ENCODE results near the gene MYH9.
"Not testable (repeated sequence)": the region's sequence is repeated elsewhere in the genome, so short reads cannot be mapped to it uniquely, and the experiment has no call there.

MYH9 gene

DNA sequence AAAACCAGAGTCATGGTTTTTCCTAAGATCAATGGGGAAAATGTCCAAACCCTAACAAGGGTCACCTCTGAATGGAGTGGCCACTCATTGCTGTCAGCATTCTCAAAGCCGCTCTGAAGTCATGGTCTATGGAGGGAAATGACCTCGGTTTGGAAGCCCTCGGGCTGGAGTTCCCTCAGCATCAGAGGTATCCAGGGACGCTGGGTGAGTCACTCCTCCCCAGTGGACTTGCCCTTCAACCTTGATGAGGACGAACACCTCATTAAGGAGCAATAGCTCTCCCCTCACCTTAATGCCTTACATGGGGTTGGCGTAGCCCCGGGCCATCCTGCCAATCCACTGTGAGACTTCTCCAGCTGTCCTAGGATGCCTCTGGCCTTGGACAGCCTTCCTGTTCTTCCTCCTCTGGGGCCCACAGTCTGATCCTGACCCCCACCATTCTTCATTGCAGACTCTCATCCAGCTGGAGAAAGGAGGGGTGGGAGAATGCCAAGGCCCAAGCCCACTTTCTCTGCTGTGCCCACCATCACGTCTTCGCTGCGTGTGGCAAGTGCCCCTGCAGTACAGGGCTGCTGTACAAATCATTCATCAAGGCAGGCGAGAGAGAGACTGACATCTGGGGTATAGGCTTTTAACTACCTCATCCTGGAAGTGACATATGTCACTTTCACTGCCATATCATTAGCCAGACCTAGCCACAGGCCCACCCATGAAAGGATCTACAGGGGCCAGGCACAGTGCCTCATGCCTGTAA lies 25.4 kb upstream of the MYH9 start:
- peak; percentile 26 for DNase-seq

DNA sequence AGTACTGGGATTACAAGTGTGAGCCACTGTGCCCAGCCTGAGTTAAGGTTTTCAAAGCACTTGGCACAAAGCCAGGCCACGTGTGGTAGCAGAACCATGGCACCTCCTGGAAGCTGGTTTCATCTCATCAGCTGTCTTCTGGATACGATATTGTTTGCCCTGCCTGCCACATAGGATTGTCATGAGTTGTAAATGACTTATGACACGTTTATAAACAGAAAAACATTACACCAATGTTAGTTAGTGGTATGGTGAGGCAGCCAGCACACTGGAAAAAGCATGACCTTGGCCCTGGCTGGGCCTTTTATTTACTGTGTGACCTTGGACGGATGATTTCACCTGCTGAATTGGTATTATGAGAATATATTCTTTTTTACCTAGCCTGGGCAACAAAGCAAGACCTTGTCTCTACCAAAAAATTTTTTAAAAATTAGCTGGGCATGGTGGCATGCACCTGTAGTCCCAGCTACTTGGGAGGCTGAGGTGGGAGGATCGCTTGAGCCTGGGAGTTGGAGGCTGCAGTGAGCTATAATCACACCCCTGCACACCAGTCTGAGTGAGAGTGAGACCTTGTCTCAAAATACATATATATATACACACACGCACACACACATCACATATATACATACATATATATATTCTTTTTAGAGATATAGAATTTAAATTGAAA lies 24.0 kb upstream of the MYH9 start:
- no peak for DNase-seq

DNA sequence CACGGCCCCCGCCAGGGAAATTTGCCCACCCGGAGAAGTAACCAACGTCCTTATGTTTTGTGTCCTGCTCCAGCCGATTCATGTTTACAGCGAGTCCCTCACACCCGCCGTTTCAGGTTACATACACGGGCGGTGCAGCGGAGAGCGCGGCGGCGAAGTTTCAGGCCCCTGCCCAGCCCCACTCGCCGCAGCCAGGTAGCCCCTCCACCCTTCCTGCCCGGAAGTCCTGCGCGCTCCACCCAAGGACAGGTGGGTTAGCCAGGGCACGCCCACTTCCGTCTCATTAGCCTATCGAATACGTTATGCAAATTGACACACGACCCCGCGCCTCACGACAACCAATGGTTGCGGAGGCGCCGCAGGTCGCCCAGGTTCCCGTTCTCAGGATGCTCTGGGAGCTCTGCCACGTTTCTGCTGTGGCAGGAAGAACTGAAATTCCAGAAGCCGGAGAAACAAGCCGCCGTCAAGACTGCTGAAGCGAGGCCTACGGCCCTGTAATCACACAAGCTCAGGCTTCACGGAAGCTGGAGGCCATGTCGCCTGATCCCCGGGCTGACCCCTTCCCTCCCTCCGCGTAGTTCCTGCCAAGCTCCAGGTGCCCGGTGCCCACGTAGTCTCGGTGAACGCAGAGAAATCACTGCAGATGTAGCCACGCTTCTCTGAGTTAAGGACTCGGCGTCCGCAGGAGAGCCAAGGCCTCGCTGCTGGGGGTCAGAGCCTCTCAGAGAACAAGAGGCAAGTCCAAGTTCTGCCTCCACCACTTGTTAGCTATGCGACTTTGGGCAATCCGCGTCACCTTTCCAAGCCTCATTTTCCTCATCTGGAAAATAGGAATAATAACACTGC lies 22.4 kb upstream of the MYH9 start:
- DNase-seq = peak; percentile 50

DNA sequence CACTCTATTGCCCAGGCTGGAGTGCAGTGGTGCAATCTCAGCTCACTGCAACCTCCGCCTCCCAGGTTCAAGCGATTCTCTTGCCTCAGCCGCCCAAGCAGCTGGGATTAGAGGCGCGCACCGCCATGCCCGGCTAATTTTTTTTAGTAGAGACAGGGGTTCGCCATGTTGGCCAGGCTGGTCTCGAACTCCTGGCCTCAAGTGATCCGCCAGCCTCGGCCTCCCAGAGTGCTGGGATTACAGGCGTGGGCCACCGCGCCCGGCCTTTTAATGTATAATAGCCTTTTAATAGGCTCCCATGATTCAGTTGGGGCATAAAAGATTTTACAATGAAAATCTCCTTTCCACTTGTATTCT lies 21.8 kb upstream of the MYH9 start:
- not testable (repeated sequence) for DNase-seq

DNA sequence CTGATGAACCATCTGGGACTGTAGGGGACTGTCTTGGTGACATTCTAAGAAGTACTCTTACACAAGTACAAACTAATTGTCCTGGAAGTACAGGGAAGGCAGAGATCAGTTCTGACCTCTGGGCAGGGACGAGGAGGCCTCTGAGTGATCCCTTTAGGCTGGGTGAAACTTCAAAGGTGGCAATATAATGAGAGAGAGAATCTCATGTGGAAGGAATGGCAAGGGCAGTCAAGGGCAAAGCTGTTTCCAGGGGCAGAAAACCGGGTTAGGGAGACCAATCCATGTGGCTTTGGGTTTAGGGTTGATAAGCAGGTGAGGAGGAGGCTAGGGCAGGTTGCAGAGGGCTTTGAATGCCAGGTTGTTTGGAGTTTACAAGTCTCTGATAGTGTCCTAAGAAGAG lies 21.3 kb upstream of the MYH9 start:
- DNase-seq = no peak

DNA sequence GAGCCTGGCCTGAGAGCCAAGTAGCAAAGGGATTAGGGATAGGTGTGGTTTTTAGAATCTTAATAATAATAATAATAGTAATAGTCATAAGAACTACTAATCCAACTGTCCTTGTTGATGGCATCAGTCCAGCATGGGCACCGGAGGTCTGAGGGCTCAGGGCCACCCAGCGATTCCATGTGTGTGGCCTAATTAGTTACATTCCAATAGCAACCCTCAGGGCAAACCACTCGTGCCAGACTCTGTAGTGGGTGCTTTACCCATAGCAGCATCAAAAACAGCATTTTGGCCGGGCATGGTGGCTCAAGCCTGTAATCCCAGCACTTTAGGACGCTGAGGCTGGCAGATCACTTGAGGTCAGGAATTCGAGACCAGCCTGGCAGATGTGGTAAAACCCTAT lies 19.0 kb upstream of the MYH9 start:
- no peak for DNase-seq

DNA sequence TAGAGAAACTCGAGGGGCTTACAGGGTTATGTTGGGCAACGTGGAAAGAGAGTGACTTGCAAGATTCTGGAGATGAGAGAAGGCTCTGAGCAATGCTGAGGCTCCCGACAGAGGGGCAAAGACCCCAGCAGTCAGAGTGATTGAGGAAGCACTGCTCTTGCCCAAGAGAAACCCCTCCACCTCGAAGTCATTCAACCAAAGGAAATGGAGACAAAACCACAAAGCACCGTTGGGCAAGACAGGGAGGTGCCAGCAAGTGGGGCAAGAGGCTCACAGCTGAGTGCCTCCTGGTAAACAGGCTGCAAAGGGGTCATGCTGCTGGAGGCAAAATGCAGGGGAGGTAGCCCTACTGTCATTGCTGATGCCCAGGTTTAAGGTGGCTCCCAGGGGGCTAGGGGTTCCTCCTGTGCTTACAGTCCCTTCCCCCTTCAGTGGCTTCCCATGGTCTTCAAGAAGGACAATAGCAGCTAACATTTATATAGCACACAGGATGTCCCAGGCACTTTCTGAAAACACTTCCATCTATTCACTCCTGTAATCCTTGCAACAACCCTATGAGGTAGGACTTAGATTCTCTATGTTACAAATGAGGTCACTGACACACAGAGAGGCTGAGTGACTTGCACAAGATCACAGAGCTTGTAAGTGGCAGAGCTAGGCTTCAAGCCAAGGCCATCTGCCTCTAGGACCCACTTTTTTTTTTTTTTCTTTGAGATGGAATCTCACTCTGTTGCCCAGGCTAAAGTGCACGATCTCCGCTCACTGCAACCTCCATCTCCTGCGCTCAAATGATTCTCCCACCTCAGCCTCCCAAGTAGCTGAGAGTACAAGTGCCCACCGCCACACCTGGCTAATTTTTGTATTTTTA lies 18.1 kb upstream of the MYH9 start:
- DNase-seq = no peak

DNA sequence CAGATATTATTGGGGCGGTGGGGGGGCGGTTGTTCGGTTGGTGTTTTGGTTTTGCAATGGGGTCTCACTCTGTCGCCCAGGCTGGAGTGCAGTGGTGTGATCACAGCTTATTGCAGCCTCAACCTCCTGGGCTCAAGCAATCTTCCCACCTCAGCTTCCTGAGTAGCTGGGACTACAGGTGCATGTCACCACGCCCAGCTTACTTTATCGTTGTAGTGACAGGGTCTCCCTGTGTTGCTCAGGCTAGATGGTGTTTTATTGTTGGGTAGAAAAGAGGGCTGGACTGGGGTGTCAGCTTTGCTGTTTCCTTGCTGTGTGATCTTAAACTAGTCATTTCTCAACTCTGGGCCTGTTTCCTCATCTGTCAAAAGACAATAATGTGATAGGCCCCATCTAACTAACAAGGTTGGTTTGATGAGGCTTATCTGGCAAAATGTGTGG lies 17.5 kb upstream of the MYH9 start:
- DNase-seq = no peak

DNA sequence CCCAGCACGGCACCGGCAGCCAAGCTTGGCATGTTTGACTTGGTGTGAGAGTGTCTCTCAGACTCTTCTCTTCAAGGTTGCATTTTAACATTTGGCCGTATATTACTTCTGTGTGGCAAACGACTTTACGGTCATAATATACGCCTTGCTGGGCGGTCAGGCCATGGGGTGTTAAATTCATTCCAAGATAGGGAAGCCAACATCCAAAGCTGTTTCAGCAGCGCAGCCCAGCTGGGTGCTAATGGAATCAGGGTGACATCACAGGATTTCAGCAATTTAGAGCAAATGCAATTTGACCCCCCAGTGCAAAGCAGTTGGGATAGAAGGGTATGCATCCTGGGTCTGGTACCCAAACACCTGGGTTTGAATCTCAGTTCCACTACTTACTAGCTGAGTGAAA lies 16.7 kb upstream of the MYH9 start:
- DNase-seq = no peak

DNA sequence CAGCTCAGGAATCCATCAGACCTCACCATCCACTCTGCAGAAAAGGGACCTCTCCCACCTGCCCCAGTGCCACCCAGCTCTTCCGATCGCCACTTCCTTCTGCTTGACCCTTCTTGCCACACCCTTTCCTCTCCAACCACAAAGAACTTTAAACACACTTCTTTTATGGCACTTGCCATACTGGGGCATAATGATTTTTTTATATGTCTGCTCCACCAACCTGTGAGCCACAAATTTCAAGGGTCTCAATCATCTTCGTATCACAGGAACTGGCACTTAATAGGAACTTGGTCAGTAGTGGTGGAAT lies 11.7 kb upstream of the MYH9 start:
- DNase-seq = no peak

DNA sequence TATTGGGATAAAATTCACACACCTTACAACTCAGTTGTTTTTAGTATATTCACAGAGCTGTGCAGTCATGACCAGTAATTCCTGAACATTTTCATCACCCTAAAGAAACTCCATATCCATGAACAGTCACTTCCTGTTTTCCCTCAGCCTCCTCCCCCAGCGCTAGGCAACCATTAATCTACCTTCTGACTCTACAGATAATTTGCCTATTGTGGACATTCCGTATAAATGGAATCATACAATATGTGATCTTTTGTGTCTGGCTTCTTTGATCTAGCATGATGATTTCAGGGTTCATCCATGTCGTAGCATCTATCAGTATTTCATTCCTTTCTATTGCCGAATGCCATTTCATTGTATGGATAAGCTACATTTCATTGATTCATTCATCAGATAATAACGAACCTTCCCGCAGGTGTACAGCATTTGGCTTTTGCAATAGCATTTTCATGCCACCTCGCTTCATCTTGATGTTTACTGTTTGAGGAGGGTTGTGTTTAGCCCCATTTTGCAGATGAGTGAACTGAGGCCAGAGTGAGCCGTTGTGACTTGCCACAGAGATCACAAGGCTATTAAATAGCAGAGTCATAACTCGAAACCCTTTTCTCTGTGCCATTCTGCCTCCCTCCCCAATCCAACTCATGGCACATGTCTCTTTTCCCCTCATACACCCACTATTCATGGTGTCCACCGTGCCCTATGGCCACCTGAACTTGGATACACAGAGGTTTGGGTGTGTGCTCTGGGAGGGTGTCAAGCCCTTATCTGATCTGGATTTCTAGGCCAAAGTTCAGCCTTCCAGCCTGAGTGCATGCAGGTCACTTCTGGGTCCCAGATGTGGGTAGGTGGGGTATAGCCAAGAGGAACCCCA lies 11.1 kb upstream of the MYH9 start:
- no peak for DNase-seq

DNA sequence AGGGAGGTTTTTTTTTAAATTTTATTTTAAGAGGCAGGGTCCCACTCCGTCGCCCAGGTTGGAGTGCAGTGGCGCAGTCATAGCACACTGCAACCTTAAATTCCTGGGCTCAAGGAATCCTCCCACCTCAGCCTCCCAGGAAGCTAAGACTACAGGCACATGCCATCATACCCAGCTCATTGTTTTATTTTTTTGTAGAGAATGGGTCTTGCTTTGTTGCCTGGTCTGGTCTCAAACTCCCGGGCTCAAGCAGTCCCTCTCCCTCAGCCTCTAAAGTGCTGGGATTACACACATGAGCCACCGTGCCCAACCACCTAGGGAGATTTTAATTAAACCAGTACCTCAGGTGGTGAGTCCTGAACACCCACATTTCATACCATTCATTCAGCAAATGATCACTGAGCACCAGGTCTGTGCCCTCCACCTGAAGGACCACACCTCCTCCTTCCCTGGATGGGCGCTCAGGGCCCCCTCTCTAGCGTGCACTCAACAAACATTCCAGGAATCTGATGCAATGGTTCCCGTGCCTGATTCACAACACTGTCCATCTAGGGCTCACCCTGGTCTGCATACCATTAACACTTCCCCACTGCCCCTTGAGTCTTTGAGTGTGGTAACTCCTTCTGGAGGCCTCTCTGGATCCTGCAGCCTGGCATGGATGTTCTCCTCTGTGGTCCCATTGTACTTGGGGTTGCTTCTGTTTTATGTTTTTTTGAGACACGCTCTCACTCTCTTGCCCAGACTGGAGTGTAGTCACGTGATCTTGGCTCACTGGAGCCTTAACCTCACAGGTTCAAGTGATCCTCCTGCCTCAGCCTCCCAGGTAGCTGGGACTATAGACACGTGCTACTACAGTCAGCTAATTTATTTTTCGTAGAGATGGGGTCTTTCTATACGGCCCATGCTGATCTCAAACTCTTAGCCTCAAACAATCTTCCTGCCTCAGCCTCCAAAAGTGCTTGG lies 9.6 kb upstream of the MYH9 start:
- no peak for DNase-seq

DNA sequence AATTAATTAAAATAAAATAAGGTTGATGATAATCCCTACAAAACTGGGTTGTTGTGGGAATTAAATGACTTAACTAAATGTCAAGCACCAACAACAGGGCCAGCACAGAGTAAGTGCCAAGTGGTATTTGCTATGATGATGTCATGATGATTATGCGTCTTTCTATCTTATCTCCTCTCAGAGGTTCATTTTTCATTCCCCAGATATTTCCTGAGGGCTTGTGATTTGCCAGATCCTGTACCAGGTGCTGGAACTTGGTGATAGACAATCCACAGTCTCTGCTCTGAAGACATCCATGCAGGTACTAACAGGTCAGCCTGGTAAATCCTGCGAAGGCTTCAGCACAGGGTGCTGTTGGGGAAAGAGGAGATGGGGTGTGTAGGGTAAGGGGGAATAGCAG lies 8.1 kb upstream of the MYH9 start:
- DNase-seq = no peak

DNA sequence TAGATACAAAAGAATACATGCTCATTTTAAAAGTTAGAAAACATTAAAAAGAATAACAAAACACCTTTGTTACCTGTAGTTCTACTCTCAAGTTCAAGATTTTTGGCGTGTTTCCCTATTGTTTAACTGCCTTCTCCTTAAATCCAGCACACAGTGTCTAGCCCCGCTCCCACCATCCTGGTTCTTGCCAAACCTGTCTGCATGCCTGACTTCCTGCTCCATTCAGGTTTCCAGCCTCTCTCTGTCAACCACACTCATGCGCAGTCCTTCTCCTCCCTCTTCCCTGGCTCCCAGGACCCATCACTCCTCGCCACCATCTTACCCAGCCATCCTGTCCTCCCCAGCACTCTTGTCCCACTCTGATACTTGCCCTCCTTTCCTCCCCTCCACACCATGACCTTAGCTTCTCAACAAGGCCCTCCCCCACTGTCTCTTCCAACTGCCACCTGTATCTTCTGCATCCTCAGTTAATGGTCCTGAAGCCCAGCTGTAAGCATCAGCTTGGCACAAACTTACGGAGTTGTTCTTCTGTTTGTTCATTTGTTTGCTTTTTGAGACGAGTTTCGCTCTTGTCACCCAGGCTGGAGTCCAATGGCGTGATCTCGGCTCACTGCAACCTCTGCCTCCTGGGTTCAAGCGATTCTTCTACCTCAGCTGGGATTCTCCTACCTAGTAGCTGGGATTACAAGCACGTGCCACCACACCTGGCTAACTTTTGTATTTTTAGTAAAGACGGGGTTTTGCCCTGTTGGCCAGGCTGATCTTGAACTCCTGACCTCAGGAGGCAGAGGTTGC lies 7.5 kb upstream of the MYH9 start:
- no peak for DNase-seq

DNA sequence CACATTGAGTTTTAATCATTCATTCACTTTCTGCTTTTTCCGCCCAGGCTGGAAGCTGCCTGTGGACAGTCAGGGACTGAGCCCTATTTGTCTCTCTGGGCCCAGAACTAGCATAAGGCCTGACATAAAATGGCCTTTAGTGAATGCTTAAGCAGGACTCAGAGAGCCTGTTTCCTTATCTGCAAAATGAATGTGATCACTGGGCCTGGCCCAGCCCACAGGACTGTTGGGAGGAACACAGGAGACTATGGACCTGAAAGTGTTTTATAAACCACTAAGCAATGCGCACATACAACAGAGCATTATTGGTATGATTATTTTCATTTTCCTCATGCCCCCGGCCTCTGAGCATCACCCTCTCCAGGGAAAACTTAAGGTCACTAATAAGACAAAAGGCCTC lies 3.9 kb upstream of the MYH9 start:
- DNase-seq = no peak

DNA sequence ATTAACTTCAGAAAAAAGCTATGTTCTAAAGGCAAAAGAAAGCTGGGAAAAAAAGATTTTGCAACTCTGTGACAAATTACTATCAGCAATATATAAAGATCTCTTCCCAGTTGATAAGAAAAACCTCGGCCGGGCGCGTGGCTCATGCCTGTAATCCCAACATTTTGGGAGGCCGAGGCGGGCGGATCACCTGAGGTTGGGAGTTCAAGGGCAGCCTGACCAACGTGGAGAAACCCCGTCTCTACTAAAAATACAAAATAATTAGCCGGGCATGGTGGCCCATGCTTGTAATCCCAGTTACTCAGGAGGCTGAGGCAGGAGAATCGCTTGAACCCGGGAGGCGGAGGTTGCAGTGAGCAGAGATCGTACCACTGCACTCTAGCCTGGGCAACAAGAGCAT lies 1.4 kb upstream of the MYH9 start:
- DNase-seq = not testable (repeated sequence)

DNA sequence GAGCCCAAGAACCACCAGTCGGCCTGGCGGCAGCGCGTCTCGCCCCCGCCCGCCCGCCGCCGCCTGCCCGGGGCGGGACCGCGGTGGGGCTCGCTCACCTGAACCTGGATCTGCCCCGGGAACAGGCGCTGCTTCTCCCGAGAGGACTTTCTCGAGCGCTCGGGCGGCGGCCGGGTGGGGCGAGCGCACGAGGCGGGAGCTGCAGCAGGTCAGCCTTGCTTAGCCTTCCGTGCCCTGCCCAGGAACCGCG lies 133 bp downstream of the MYH9 start:
- no peak for DNase-seq

DNA sequence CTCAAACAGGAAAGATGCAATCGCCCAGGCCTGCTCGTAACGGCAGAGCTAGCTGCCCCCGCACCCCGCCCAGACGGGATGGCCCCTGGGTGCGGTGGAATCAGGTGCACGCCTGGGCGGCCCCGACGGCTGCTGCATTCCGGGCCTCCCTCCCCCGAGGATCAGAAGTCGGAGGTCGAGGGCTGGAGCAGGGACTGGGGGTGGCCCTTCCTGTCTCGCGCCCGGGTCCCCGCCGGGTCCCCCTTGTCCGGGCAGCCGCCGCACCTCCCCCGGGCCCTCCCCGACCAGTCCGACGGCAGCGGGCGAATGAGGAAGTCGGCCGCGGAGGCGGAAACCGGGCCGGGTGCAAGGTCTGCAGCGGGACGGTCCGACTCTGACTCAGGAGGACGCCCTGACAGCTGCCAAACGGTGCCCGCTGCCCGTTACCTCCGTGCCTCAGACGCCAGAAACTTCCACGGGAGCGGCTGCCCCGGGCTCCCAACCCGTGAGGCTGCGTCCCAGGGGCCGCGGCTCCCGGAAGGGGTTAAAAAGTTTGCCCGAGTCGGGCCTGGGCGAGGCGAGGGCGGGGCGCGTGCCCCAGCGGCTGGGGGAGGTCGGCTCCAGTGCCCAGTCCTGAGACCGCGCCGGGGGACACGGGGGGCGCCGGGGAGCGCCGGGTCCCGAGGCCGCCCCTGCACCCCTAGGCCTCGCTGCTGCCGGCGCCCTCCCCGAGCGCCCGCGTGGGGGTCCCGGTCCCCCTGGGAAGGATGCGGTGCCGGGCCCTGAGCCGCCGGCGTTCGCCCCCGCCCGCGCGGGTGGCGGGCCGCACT lies 663 bp downstream of the MYH9 start:
- DNase-seq = no peak

DNA sequence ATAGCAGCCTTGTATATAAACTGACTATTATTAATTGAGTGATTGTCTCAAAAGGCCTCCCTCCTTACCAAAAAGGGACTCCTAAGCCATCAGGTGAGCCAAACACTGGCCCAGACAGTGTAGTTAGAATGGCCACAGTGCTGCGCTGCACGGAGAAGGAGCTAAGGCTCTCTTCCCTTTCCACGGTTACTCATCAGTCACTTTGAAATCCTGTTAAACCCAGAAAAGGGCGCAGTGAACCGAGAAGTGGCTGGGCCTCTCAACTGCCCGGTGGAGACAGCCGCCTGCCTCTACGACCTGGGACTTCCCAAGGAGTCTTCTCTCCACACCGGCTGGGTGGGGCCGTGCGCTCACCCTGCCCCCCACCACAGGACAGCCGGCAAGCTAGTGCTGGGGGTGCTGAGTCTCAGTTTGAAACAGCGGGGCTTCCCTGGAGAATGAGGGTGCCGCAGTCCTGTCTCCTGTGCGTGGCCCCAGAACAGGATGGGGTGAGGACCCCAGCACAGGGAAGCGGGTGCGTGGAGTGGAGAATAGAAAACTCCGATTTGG lies 1.3 kb downstream of the MYH9 start:
- DNase-seq = no peak

All from NCI-H524 treated with DMSO at 0.1 percent for 48 hours (cell line).